Cardiac fibroblast (primary cell): ENCODE measurements around the gene KSR1.

ENCODE experiments used
- DNase-seq, 2 donors: peaks; one replicate each; pipeline versions ENCODE4 v3.0.0 to v3.0.0-alpha.2; 2010; ENCODE audit warnings: low read depth in 2 of 2
- H3K4me3 ChIP-seq, 2 donors: replicated peaks in 1 of 2; 1 replicate in 1 of 2; 2 replicates in 1 of 2; pipeline ENCODE4 v1.5.1; 2011; ENCODE audit warnings: low read depth in 2 of 2, low read length in 2 of 2, mild to moderate bottlenecking in 2 of 2, moderate library complexity in 1 of 2
- CTCF ChIP-seq: IDR thresholded peaks from one replicate; pipeline ENCODE4 v1.5.1; 2011; ENCODE audit warnings: low read depth, mild to moderate bottlenecking, low read length, inconsistent platforms

The KSR1 gene

GRCh38 chr17:27449541-27449940 is 6.7 kb upstream of the KSR1 start:
- DNase-seq = no peak
- no peak for TF ChIP-seq CTCF
- no peak overlapping the region for H3K4me3 ChIP-seq

- no peak for TF ChIP-seq CTCF
- H3K4me3 ChIP-seq = no peak overlapping the region
- DNase-seq = no peak
These were observed 6.3 kb upstream of the KSR1 start for GRCh38 chr17:27449988-27450387.

GRCh38 chr17:27450416-27450815 is 5.8 kb upstream of the KSR1 start:
- TF ChIP-seq CTCF = no peak

GRCh38 chr17:27451906-27452305 is 4.3 kb upstream of the KSR1 start:
- no peak for DNase-seq
- no peak overlapping the region for H3K4me3 ChIP-seq
- TF ChIP-seq CTCF = no peak

More at GRCh38 chr17:27450416-27450815, 5.8 kb upstream of the KSR1 start:
- H3K4me3 ChIP-seq = no peak overlapping the region
- DNase-seq = no peak

- H3K4me3 ChIP-seq = no peak overlapping the region
- DNase-seq = no peak
- TF ChIP-seq CTCF = no peak
These were observed 3.4 kb upstream of the KSR1 start for GRCh38 chr17:27452828-27453227.

- no peak for DNase-seq
- H3K4me3 ChIP-seq = no peak overlapping the region
- TF ChIP-seq CTCF = no peak
These were observed 2.8 kb upstream of the KSR1 start for GRCh38 chr17:27453471-27453870.

GRCh38 chr17:27454089-27454488 is 2.2 kb upstream of the KSR1 start:
- DNase-seq = no peak
- H3K4me3 ChIP-seq = no peak overlapping the region
- TF ChIP-seq CTCF = no peak
